Measurements from ENCODE around the gene TDRD12.

- no peak for TF ChIP-seq CTCF (conservative IDR thresholded peaks at IDR 0.05 in 1 of 2, IDR thresholded peaks at IDR 0.05 in 1 of 2; ENCODE audit: low read depth in 1 of 2, low read length in 2 of 2)
- TF ChIP-seq EZH2 (IDR thresholded peaks at IDR 0.05; ENCODE audit: low read length, missing control alignments): no peak
These were observed 69.9 kb downstream of the TDRD12 start for GRCh38 chr19:32789429-32789828.

All from fibroblast of lung (primary cell).